ENCODE data around the gene TMED9. TPM values are rescaled to one million over a fixed set of nuclear protein-coding genes. Genes with fewer than 3 reads are reported as not detected.
A peak's percentile ranks its signal among the peaks of the same experiment; 100 is the strongest.

The TMED9 gene
- total RNA-seq, 1 experiment from 2014 or later = 156 TPM

DNA sequence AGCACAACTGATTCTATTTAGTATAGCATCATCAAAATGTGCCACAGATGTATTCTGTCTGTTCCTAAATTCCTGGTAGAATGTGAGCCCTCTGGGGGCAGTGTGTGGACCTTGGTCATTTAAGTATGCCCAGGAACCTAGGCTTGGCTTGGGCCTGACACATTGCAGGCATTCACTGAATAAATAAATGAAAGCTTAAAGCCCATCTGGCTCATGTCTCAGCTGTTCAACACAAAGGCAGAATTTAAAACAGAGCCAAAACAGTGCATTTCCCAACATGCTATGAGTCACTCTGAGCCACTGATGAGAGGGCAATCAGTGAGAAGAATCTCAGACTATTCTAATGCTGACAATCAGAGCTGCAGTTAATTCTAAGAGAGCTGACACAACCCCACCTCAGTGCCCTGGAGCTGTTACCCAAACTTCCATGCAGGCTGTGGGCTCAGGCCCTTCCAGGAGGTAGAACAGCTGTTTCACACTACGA lies 45.7 kb upstream of the TMED9 start:
- H3K23me2 ChIP-seq (ENCODE audit: insufficient read length, low read depth, low read length, poor library complexity, severe bottlenecking) = no peaks in the 10 kb centered on the region
- WGBS (ENCODE audit: extremely low coverage, insufficient read length, low lambda C conversion rate) = no CpG with 5 or more reads among the region's 1 CpG
- no peak overlapping the region for H3K4me3 Mint-ChIP-seq

More for the DNA sequence above, 45.7 kb upstream of the TMED9 start:
- Histone ChIP-seq H3K27me3 (ENCODE audit: insufficient read depth, low read length) (no peaks in the 10 kb centered on the region), H3K27ac (ENCODE audit: insufficient read length, low read depth, low read length) (no peak overlapping the region), H2BK15ac (ENCODE audit: low read depth, low read length) (no peak overlapping the region), H3K23ac (ENCODE audit: insufficient read length, low read depth, low read length) (no peak overlapping the region), H3K18ac (ENCODE audit: insufficient read length, low read depth, low read length) (no peak overlapping the region), H2AK5ac (ENCODE audit: insufficient read length, low read length) (no peak overlapping the region), H3K56ac (ENCODE audit: insufficient read length, low read depth, low read length) (no peak overlapping the region), H3K4me1 (ENCODE audit: insufficient read depth, low read length) (no peaks in the 10 kb centered on the region), H3K79me1 (ENCODE audit: insufficient read depth, low read depth, low read length, poor library complexity, severe bottlenecking) (peaks cover 3% of the 10 kb centered on the region), H4K91ac (ENCODE audit: insufficient read length, low read depth, low read length) (no peak overlapping the region), H3K9me3 (ENCODE audit: control insufficient read depth, low read depth, low read length) (no peaks in the 10 kb centered on the region), H3K79me2 (ENCODE audit: insufficient read depth, low read length) (peaks cover 4% of the 10 kb centered on the region; the same call in 1 of the 2 replicates), H3K9ac (ENCODE audit: extremely low read depth, insufficient read length, low read length) (no peak overlapping the region), H4K8ac (replicated peaks; ENCODE audit: insufficient read length, low read depth, low read length) (no peak overlapping the region), H3K4me2 (ENCODE audit: insufficient read depth, insufficient read length, low read length) (no peak overlapping the region), H2BK5ac (ENCODE audit: insufficient read length, low read length) (no peak overlapping the region), H4K20me1 (ENCODE audit: control insufficient read depth, insufficient read depth, insufficient read length) (no peaks in the 10 kb centered on the region), H2BK20ac (ENCODE audit: low read depth, low read length, poor library complexity, severe bottlenecking) (no peak overlapping the region), H2BK120ac (ENCODE audit: low read depth, low read length, poor library complexity, severe bottlenecking) (no peak overlapping the region), H2AFZ (ENCODE audit: low read length) (no peak overlapping the region), H3K4ac (ENCODE audit: low read depth, low read length) (no peak overlapping the region), H2BK12ac (ENCODE audit: insufficient read length, low read depth, low read length) (no peak overlapping the region), H4K5ac (ENCODE audit: insufficient read length, low read depth, low read length) (no peak overlapping the region), H3T11ph (ENCODE audit: low read length) (no peak overlapping the region), H3K14ac (ENCODE audit: insufficient read depth, low read length) (no peak overlapping the region)
- H3K27me3 Mint-ChIP-seq (ENCODE audit: low read depth) = no peaks in the 10 kb centered on the region
- peaks cover 8 to 28% (median 23%) of the 10 kb centered on the region in 3 experiments; a peak in 5 of 7 replicates for H3K36me3 Mint-ChIP-seq (ENCODE audit: insufficient read depth in 1 of 3, low read depth in 3 of 3)
- H3K9me3 Mint-ChIP-seq = no peaks in the 10 kb centered on the region
- H3K27ac Mint-ChIP-seq = peak overlapping the region in 2 of 3 experiments; percentile 25 to 94; a peak in 2 of 7 replicates
- TF ChIP-seq CTCF (conservative IDR thresholded peaks at IDR 0.05) = no peak
- no peak for DNase-seq
- H3K4me1 Mint-ChIP-seq = peaks cover 3 to 7% of the 10 kb centered on the region in 2 experiments; a peak in 3 of 4 replicates
